GM18868 (cell line): ENCODE results near the gene PDZD2.
"Not testable (repeated sequence)": the region's sequence is repeated elsewhere in the genome, so short reads cannot be mapped to it uniquely, and the experiment has no call there.

Experiments
- ATAC-seq: cut with Tn5 transposase; IDR thresholded peaks from one replicate; pipeline ENCODE4 v1.9.1; 2021; ENCODE audit warnings: mild to moderate bottlenecking, moderate library complexity; ENCODE audit not compliant: unreplicated experiment

Gene PDZD2

GRCh38 chr5:31731016-31731415 is 92.1 kb downstream of the PDZD2 start:
- no peak for ATAC-seq

- no peak for ATAC-seq
Measured at GRCh38 chr5:31731710-31732301, 92.9 kb downstream of the PDZD2 start.

DNA sequence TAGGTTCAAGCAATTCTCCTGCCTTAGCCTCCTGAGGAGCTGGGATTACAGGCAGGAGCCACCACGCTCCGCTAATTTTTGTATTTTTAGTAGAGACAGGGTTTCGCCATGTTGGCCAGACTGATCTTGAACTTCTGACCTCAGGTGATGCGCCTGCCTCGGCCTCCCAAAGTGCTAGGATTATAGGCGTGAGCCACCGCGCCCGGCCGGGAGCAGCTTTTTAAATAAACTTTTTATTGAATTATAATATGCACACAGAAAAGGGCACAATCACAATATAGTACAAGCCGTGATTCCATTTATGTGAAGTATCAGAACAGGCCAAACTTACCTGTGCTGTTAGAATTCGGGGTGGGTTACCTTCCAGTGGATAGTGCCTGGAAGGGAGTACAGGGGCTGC is 93.9 kb downstream of the PDZD2 start:
- ATAC-seq, result not testable (repeated sequence)

DNA sequence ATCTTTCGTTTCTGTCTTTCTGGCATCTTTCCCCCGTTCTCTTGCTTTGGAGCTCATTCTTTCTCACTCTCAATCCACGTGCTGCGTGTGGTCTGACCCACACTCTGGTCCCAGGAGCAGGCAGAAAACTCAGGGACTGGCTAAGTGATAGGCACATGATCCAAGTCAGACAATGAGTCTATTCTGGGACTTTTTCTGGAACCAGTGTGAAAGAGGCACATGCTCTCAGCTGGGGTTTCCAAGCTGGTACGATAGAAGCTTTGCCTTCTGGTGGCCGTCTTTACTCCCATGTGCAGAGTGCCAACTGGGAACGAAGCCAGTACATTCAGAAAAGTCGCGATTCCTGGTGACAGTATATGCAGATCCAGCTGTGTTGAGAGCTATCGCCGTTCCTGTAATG is 94.4 kb downstream of the PDZD2 start:
- no peak for ATAC-seq

DNA sequence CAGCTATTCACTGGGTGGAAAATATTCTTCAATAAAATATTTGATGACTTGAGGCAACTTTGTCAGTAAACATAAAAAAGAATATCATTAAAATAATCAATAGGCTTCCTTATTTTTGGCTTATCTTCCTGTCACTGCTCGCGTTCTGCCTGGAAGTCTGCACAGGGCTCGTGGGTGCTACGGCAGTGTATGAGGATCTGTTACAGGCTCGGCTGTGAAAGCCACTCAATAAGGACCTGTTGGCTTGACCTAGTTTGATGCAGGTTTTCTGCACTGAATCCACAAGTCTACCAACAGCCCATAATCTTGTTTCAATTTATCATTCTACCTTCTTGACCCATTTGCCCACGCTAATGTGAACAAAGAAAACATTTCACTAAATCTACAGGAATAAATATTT is 97.2 kb downstream of the PDZD2 start:
- ATAC-seq, result no peak

- no peak for ATAC-seq
Measured at GRCh38 chr5:31738199-31738598, 99.3 kb downstream of the PDZD2 start.

GRCh38 chr5:31741496-31741895 is 102.6 kb downstream of the PDZD2 start:
- ATAC-seq, result no peak

- ATAC-seq, result no peak
Measured at GRCh38 chr5:31743678-31744077, 104.7 kb downstream of the PDZD2 start.

DNA sequence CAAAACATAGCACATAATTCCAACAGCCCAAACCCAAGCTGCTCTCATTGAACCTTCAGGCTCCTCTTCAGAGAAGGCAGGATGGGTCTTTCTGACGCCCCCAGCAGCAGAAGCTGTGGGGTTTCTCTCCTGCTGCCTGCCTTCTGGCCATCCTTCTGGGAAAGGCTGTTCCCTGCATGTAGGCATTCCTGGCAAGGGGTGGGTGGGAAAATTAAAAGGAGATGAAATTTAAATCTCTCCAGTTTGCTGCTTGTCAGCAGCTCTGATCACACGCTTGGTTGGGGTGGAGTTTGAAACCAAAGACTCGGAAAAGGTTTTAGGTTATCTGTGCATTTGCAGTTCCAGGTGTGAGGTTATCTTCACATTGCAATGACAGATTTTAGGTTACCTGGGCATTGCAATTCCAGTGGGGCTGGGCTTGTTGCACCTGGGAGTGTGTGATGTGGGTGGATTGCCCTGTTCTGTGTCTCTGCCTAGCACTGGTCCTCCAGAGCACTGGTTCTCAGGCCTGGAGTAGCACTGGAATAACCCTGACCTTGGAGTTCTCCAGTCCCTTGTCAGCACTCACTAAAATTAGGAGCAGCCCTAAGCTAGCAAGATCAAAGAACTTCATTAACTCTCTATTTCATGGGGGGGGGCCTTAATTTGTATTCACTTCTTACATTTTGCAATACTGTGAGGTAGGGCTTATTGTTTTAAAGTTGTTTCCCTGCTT is 109.7 kb downstream of the PDZD2 start:
- no peak for ATAC-seq

GRCh38 chr5:31750215-31750614 is 111.3 kb downstream of the PDZD2 start:
- ATAC-seq, result no peak

DNA sequence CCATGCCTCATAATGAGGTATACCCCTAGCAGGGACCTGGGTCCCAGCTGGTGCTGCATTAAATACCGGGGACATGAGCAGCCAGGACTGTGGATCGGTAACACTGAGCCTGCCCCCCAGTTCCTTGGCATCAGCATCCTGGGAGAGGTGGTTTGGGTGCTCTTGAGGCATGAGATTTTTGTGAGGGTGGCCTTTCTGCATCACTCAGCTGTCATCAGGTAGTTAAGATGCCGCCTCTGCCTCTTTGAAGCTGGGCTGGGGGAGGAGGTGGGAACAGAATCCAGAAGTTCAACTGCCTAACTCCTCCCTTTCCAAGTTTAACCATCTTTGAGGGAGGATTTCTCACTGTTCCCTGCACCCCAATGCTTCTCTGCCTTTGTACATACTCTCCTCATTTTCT is 112.7 kb downstream of the PDZD2 start:
- no peak for ATAC-seq

DNA sequence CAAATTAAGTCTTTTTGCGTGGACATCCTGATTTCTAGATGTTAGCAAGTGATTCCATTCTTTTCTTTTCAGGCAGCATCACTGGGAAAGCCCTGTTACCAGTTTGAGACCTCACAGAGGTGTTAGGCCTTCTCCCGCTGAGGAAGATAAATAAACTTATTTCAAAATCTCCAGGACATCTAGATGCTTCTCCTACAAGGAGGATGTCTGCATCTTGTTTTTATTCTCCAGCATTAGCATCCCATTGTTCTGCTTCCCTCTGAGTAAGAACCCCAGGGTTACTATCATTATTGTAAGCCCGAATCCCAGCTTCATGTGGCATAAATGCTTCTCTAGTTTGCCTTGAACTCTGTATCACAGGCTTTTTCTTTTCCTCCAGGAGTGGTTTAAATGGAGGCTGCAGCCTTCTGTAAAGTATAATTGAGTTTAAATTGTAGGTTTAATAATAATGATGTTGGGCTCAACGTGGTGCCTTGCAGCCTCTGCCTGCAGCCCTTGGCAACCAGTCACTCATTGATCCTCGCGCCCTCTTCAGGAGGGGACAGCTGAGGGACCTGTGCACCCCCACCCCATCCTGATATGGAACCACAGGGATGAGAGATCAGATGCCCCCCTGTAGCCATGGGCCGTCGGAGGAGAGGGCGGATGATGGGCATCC is 114.9 kb downstream of the PDZD2 start:
- ATAC-seq, result no peak

GRCh38 chr5:31754358-31754704 is 115.4 kb downstream of the PDZD2 start:
- no peak for ATAC-seq

DNA sequence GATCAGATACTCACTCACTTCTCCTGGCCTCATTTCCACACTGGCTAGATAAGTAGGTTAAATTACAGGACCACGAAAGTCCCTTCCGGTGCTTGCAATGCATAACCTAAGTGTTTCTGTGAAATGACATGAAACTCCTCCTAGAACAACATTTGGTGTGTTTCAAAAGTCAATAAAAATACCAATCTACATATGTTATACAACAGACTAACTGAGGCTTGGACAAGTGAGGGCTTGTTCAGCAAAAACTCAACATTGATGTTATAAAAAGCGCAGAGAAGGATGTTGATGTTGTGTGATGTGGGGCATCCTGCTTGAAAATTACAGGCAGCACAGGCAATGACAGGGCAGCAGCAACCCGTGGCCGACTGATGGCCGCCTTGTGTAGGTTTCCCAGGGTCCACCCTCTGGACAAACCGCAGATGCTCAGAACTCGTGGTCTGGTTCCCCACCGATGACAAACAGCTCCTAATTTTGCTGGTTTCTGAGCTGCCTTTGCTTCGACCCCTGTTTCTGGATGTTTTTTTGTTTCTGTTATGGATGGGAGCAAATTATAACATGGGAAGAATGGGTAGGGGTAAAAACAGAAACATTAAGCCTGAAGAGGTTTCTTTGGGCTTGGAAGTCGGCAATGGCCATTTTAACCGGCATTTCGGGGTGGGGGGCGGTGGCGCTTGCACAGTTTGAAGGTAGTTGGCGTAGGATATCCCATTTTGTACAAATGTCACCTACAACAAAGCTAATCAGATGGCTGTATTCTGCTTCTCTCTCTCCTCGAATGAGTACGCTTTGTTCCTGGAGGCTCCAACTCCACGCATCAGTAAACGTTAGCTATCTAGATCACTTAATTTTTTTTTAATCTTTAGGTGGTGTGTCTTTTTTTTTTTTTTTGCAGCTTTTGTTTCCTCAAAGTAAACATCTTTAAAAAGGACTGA is 116.1 kb downstream of the PDZD2 start:
- no peak for ATAC-seq

DNA sequence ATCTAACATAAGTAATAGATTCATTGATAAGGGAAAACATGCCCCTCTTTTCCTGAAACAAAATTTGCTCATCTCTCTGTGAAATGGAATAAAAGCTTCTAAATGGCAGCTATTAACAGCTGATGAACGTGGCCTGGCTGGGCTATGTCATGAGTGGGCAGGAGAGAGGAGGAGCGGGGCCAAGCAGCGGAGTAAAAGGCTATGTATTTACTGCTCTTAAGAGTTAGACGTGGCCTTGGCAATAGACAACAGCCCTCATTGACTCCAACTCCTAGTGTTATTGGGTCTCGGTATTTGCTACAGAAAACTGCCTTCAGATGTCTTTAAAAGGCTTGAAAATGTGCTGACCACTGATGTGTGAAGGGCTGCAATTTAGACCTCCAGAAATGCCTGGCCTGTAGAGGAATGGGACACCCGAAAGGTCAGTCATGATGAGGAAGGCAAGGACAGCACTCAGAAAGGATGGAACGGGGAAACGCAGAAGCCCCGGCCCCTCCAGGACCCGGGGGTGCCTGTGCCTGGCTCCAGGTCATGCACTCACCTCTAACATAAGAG is 116.8 kb downstream of the PDZD2 start:
- ATAC-seq, result no peak

- no peak for ATAC-seq
Measured at GRCh38 chr5:31757806-31758205, 118.9 kb downstream of the PDZD2 start.

DNA sequence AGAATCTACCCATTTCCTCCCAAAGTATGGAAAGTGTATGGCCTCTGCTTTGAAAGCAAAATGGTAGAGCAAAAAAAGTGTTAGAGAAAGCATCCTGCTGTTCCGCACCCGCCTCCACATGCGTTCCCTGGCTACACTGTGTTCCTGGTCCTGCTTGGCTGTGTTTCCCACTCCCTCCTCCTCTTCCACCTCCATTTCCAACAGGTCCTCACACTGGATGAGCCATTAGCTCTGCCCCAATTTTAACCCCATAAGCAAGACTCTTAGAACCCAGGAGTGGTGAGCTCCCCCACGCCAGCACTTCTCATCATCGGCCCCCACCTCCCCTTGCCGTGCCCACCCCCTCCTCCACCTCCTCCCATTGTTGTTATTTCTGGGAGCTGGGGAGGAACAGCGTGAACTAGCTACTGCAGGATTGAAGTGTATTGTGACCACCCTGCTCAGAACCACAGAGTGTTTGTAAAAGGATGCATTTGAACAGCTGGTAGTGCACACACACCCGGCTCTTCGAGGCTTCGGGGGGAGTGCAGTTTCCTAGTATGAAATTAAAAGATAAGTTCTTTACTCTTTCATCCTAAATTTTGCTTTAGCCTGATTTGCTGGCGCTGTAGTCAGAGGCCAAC is 120.0 kb downstream of the PDZD2 start:
- no peak for ATAC-seq

DNA sequence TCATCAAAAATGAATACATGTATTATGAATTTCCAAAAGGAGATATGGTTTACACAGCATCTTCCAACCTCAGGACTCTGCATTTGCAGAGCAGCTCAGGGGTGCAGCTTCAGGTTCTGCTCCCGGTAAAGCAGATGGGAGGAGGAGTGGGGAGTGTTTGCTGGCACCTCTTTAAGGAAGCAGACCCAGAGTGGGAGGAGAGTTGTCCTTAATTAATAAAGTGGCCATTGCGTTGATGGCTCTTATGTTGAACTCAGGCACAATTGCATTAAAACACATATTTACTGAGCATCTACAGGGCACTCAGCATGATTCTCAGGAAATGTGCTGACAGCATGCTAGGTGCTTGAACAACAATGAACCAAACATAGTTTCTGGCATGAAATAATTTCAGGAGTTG is 121.0 kb downstream of the PDZD2 start:
- ATAC-seq, result no peak

DNA sequence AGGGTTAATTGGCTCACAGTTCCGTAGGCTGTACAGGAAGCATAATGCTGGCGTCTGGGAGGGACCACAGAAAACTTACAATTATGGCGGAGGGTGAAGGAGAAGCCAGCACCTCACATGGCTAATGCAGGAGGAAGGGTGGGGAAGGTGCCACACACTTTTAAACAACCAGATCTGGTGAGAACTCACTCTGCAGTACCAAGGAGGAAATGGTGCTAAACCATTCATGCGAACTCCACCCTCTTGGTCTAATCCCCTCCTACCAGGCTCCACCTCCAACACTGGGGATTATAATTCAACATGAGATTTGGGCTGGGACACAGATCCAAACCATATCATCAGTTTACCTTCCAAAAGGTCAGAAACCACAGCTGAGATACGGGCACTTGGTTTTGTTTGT is 122.9 kb downstream of the PDZD2 start:
- ATAC-seq, result no peak

- no peak for ATAC-seq
Measured at GRCh38 chr5:31763424-31763823, 124.5 kb downstream of the PDZD2 start.

DNA sequence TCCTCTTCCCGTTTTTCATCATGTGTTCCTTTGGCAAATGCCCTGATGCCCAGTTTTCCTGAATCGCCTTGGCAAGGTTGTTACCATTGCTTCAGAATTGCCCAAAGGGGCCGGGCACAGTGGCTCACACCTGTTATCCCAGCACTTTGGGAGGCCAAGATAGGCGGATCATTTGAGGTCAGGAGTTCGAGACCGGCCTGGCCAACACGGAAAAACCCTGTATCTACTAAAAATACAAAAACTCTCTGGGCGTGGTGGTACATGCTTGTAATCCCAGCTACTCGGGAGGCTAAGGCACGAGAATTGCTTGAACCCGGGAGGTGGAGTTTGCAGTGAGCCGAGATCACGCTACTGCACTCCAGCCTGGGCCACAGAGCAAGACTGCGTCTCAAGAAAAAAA is 125.8 kb downstream of the PDZD2 start:
- not testable (repeated sequence) for ATAC-seq
